C4-2B (cell line): ENCODE measurements around the gene TTC36.

ENCODE experiments used
- ZFX ChIP-seq: fragments of 450-650 bp; IDR thresholded peaks from 2 replicates; pipeline ENCODE4 v1.6.1; 2017
- TF ChIP-seq, protein P1 (sequence below): fragments of 450-650 bp; conservative IDR thresholded peaks from 2 replicates; pipeline ENCODE4 v1.5.1; 2017; ENCODE audit warnings: mild to moderate bottlenecking

DNA sequence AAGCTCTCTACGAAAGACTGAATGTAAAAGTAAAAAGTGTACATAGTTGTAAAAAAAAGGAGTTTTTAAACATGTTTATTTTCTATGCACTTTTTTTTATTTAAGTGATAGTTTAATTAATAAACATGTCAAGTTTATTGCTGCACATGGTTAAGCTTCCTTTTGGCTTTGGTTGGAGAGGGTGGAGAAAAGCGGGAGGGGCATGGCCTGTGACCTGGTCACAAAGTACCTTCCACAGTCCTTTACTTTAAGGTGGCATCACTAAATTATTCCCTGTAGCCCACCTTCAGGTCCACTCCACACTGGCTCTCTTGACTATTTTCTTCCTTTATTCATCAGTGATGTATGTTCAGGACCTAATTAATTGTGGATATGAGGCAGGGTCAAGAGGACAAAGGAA, 586 bp upstream of the TTC36 start:
- TF ChIP-seq, protein P1, sequence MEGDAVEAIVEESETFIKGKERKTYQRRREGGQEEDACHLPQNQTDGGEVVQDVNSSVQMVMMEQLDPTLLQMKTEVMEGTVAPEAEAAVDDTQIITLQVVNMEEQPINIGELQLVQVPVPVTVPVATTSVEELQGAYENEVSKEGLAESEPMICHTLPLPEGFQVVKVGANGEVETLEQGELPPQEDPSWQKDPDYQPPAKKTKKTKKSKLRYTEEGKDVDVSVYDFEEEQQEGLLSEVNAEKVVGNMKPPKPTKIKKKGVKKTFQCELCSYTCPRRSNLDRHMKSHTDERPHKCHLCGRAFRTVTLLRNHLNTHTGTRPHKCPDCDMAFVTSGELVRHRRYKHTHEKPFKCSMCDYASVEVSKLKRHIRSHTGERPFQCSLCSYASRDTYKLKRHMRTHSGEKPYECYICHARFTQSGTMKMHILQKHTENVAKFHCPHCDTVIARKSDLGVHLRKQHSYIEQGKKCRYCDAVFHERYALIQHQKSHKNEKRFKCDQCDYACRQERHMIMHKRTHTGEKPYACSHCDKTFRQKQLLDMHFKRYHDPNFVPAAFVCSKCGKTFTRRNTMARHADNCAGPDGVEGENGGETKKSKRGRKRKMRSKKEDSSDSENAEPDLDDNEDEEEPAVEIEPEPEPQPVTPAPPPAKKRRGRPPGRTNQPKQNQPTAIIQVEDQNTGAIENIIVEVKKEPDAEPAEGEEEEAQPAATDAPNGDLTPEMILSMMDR: no peak
- TF ChIP-seq ZFX: no peak
